DMS53 (cell line): Measurements from ENCODE around the gene LOXL1.
"Not testable (repeated sequence)": the region's sequence is repeated elsewhere in the genome, so short reads cannot be mapped to it uniquely, and the experiment has no call there.

Experiments
- DNase-seq: peaks from one replicate; lab custom pipeline; 2025; lab: John Stamatoyannopoulos, UW

The LOXL1 gene

DNA sequence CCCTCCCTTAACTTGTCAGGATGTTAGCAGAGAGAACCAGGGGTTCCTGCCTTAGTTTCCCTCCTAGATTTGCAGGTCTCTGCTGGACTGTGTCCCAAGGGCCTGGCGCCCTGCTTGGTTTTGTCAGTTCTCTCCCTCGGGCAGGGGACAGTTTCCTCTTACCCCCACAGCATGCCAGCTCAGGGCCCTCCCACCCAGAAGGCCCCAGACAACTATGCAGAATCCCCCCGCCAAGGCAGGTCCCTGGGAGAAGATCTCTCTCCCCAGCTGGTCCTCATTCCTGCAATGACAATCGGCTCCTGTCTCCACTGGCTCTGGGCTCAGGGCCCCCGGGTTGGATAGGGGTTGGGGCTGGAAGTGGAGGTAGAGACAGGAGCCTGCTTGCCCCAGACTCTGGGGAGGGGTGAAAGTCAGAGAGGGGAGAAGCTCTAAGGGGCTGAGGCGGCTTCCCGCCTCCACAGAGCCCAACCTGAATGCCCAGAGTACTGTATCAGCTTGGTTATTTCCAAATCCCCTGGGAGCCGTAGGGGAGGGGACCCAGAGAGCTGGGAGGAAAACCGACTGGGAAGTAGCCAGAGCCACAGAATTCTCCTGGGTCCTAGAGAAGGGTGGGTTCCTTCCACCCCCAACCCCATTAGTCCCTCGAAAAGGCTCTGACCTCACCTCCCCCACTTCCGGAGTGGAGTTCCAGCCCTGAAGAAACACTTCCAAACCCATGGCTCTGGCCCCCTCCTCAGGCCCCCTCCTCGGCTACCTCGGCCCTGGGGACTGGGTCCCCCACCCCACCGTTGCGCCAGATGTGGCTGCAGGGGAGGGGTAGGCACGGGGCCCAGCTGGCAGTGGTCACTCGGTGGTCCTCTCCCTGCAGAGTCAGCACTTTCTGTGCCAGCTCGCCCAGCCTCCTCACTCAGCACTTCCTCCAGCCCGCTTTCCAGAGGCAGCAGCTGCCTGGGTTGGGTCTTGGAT lies 3.8 kb upstream of the LOXL1 start:
- DNase-seq, result no peak

DNA sequence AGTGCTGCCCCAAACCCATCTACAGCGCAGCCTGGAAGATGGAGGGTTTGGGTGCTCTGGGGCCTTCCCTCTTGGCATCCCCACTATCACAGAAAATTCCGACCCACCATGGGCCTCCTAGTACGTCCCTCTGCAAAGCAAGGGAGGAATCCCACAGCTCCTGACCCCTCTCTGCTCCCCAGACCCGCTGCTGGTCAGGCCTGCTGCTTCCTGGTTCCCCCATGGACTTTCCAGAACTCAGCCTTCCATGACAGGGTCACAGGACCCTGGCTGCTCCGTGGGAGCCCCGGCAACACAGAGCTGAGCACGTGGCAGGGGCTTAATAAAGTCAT lies 3.1 kb upstream of the LOXL1 start:
- DNase-seq, result no peak

DNA sequence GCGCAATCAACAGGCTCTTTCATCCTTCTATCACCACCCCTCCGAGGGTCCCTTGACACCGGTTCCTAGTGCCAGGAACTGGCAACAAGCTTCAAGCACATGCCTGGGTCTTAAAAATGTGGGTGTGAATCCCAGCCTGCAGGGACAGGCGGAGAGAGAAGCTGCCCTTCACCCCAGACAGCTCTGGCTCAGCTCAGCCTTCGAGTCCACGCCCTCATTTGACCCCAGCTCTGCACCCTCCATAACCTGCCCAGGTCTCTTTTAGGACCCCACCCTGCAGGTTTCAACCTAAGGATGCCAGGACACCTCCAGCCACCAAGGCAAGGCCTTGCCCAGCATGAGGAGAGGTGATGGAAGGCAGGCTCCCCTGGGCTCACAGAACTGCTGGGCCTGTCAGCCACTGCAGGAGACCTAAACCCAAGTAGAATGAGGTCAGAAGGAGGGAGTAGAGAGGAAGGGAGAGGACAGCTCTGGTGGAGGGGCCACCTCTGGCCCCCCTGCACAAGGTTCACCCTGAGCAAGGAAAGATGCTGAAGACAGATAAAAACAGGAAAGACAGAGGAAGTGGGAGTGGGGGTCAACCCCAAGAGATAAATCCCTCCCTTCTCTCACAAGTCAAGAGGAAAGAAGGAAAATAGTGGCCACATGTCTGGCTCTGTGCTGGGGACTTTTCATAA lies 2.6 kb upstream of the LOXL1 start:
- no peak for DNase-seq

DNA sequence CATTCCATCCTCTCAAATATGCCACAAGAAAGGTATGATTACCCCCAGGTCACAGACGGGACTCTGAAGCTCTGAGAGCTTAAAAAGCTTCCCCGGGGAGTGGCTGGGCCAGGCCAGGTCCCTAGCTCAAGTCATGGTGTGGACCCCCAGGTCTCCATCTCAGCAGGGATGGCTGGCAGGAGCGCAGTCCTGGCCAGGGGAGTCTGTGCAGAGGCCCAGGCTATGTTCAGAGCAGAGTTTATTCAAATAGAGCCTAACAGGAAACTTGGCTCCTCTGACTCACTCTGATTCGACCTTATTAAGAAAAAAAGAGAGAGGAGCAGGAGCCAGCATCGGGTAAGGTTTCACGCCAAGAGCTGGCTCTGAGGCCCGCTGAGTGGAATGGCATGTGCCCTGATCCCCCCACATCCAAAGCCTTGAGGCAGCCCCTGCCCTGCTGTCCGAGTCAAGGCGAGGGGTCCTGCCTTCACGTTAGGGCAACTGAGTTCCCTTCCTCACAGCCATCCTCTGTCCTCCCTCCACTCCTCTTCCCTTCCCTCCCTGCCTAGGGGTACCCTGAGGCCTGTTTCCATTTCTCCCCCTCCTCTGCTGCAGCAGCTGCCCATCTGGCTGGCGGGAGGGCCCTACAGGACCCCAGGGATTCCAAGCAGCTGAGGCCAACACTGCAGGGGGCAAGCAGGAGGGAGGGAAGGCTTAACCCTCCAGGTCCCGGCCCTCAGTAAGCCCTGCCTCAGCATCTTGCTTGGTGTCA lies 1.9 kb upstream of the LOXL1 start:
- peak; percentile 17 for DNase-seq

DNA sequence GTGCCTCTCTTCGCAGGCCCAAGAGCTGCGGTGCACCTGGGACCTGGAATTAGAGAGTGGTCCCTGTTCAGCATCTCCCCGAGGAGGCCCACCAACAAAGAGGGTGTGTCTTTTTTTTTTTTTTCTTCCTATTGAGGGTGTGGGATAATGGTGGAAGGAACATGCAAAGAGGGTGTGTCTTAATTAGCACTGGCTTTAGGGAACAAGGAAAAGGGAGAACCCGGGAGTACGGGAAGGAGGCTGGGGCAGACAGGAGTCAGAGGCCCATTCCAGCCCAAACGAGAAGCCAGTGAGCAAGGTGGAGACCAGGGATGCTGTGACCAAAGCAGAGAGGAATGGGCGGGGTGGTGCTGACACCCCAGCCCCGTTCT lies 429 bp upstream of the LOXL1 start:
- no peak for DNase-seq

DNA sequence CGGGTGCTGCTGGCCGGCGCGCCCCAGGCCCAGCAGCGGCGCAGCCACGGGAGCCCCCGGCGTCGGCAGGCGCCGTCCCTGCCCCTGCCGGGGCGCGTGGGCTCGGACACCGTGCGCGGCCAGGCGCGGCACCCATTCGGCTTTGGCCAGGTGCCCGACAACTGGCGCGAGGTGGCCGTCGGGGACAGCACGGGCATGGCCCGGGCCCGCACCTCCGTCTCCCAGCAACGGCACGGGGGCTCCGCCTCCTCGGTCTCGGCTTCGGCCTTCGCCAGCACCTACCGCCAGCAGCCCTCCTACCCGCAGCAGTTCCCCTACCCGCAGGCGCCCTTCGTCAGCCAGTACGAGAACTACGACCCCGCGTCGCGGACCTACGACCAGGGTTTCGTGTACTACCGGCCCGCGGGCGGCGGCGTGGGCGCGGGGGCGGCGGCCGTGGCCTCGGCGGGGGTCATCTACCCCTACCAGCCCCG lies 777 bp downstream of the LOXL1 start:
- peak; percentile 82 for DNase-seq

DNA sequence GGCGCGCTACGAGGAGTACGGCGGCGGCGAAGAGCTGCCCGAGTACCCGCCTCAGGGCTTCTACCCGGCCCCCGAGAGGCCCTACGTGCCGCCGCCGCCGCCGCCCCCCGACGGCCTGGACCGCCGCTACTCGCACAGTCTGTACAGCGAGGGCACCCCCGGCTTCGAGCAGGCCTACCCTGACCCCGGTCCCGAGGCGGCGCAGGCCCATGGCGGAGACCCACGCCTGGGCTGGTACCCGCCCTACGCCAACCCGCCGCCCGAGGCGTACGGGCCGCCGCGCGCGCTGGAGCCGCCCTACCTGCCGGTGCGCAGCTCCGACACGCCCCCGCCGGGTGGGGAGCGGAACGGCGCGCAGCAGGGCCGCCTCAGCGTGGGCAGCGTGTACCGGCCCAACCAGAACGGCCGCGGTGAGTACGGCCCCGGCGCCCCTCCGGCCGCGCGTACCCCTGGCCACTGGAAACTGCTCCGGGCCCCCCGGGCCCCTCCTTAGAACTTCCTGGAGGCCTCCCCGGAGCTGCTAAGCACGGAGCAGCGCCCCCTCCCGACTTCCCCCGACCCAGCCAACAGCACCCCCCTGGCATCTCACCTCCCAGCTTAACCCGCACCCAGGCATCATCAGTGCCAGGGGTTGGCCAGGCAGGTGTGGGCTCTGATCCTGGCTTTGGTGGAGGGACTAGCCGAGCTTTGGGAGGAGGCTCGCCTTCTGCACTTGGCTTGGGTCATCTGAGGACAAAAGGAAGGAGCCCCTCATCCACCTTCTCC lies 1.4 kb downstream of the LOXL1 start:
- DNase-seq, result peak; percentile 82

DNA sequence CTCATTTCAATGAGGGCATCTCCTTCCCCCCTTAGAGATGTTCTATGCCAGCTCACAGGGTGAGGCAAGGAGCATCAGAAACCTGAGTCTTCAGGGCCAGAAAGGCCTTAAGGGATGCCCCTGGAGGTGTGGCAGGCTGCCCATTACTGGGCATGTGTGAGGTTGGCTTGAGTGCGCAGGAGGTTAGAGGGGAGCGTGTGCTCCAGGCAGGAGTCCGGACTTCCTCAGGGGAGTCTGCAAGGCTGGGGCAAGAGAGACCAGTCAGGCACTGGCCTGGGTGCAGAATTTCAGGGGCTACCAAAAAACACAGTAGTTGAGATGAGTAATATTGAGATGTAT lies 1.9 kb downstream of the LOXL1 start:
- no peak for DNase-seq

DNA sequence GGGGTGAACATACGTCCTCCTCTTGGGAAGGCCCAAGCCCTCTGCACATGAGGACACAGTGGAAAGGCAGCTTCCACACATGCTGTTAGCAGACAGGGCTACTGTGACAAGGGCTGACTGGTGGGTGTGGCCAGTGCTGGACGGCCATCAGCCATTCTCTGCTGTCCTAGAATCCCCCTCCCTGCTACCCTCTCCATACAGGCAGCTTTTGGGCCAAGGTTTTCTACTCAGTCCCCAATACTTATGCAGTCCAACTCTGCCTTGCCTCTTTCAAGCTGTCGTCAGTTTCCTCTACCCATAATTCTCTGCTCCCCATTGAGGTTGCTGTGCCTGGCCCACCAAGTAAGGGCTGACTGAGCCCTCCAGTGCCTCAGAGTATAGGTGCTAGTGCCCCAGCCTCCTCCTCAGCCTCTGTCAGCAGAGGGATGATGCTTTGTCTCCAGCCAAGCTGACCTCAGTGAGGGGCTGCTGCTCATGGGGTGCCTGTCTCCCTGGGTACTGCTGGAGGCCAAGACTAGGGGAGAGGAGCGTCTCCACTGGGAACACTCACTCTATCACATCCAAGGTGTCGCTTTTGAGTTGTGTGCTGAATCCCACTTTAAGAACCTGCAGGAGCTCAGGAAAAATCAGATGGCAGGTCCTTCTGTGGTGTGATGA lies 2.8 kb downstream of the LOXL1 start:
- DNase-seq, result no peak

DNA sequence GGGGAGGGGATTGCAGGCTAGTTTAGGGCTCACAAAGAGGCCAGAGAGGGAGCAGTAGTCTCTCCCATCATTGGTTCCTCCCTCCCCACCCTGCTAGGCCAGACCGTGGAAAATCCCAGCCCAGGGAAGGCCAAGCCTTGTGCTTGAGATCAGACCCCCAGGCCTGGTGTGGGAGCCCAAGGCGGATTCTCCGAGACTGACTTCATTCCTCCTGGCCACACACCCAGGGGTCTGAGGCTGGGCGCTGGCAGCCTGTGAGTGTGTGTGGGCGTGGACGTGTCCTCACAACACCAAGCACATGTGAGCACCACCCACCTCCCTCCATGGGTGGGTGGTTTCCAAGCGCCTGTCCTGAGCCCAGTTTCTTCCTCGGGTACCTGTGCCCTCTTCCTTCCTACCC lies 4.1 kb downstream of the LOXL1 start:
- DNase-seq, result no peak

DNA sequence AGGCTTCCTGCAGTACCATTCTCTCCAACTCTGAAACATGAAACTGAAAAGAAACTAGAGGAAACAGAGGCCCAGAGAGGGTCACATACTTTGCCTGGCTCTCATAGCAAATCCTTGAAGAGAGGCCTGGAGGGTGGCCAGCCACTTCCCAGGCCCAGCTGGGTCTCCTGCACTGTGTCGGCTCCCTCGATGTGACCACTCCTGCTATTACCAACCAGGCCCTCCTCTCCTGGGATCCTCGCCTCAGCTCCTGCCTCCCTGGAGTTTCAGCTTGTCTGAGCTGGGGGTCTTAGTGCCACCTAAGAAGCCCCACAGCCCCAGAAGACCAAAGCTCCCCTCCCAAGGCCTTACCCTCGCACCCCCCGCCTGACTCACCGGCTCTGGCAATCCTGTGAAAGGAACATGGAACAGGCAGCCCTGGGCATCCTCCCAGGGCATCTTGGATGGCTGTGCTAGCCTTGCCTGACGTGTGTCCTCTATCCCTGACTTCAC lies 4.6 kb downstream of the LOXL1 start:
- DNase-seq, result no peak

DNA sequence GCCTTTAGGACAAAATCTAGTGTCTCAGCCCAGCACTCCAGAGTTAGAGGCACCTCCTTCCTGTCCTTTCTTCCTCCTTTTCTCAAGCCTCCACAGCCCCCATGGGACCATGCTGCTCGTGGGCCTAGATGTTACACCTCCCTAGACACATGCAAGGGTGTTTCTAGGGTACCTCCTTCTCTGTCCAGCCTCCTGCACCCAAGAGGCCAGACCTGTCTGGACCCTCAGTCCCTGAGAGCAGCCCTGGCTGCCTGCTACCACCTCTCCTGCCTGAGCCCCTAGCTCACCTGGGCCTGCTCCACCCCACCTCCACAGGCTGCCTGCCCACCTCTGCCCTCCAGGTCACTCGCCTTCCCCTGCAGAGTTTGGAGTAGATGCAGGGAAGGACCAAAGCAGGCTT lies 5.2 kb downstream of the LOXL1 start:
- no peak for DNase-seq

DNA sequence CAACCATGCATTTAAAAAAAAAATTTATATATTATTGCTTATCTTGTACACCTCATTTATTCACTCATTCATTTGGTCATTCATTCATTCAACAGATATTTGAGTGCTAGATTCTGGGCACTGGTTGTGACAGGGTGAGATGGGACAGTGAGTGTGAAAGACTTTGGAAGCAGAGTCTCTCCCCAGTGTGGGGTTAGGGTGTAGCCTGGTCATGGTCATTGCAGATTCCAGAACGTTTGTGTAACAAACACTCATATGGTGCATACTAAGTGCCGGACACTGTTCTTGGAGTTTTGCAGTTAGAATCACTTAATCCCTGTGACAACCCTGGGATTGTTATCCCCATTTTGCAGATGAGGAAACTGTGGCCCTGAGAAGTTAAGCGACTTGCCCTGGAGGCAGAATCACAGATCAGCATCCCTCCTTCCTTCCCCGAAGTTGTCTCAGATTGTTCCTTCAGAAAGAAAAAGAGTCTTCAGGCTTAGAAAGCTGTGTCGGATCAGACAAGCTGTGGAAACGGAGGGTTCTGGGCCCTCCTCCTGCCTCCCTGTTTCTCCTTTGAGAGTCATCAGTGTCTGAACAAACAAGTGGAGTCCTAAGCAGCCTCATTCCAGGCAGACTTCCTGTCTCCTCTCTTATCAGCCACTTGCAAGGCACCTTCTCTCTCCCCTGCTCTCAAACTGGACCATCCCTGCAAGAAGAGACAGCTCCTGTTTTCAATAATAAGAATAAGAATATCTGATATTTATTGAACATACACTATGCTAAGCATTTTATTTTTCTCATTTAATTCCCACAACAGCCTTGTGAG lies 6.3 kb downstream of the LOXL1 start:
- no peak for DNase-seq

DNA sequence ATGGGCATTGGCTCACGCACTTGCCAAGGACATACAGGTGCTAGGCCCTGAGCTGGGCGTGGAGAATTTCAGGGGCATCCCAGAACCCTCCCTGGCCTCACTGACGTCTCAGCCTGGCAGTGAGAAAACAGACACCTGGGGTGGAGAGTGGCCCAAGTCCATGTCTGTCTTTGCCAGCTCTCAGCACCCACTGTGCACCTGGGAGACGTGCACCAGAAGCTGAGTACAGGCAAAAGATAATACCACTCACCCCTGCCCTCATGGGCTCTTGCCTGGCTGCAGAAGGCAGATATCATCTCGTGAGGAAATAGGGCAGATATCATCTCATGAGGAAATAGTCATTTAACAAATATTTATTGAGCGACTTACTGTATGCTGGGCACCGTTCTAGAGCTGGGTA lies 8.0 kb downstream of the LOXL1 start:
- DNase-seq, result no peak

DNA sequence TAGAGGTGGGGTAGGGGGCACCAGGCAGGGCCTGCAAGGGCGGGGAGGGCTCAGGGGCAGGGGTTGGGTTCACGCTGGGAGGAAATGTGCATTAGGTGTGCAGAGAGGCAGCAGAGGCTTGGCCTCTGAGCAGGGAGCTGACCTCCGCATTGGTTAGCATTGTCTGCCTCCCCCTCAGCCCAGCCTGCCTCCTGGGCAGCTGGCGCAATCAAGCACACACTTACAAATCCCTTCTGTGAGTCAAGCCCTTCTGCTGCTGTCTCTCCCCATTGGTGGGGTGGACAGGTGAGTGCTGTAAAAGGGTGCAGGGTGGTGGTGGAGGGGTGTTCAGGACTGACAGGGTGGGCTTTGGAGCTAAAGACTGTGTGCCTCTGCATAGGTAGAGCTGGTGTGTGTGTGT lies 9.3 kb downstream of the LOXL1 start:
- no peak for DNase-seq

DNA sequence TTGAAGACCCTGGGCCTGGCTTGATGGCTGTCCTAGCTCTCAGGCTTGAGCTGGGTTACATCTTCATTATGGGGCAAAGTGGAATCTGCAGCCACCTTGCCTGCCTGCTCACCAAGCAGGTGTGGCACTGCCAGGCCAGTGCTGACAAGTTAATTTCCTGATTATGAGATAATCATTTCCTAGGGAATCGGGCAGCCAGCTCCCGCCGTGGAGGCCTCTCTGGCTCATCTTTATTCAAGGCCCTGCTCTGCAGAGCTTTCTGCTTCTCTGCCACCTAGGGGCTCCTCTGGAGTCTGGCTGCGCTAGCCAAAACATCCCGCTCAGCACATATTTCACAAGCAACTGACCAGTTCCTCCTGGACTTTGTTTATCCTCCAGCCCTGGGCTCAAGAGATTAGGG lies 9.9 kb downstream of the LOXL1 start:
- no peak for DNase-seq

DNA sequence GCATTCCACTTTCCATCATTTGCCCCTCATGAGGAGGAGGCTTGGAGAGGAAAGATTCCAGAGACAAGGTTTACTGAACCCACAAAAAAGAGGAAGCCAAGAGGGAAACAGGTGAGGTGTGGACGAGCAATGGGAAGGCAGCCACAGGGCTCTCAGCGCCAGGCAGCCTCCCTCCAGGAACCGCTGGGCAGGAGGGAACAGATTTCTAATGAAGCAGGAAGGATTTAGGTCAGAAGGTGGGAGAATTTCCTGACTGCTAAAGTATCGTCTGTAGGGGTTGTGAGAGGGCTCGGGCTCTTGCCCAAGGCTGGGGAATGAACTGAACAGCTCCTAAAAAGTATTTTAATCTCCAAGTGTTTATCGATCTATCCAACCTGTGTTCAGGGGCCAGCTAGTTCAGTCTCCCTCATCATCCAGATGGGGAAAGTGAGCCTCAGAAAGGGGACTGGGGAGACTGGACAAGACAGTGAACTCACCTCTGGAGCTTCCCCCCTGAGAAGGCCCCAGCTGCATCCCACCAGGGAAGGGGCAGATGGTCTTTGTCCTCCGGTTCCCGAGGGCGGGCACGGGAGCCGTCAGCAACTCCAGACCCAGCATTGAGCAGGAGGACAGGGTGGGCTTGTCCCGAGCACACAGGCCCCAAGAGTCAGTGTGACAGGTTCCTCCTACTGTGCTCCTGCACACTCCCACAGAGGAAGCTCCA lies 10.5 kb downstream of the LOXL1 start:
- no peak for DNase-seq

DNA sequence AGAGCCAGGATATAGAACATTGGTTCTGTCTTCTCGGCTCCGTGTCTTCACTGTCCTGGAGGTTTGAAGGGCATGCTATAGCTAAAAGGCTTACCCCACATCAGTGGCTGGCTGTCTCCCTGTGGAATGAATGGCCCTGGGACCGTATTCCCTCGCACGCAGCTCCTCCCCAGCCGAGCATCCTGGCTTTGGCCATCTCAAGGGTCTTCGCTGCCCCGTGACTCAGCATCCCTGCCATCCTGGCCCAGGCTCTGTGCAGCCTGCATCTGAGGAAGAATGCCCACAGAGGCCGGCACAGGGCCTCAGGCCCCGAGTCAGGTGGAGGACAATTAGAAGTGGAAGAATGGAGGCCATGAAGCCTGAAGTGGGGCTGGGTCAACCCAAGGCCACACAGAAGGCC lies 11.0 kb downstream of the LOXL1 start:
- no peak for DNase-seq

DNA sequence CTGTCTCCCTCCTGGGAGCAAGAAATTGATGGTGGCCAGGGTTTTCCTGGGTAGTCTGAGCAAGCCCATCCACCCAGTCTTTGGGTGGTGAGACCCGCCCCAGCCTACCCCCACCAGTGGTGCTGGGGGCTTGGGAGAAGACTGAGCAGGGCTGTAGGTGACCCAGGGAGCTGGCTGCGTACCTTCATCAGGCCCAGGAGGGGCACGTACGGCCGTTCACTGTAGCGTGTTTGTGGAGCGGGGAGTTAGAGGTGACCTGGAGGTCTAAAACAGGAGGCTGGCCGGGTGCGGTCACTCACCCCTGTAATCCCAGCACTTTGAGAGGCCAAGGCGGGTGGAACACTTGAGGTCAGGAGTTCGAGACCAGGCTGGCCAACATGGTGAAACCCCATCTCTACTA lies 11.5 kb downstream of the LOXL1 start:
- no peak for DNase-seq

DNA sequence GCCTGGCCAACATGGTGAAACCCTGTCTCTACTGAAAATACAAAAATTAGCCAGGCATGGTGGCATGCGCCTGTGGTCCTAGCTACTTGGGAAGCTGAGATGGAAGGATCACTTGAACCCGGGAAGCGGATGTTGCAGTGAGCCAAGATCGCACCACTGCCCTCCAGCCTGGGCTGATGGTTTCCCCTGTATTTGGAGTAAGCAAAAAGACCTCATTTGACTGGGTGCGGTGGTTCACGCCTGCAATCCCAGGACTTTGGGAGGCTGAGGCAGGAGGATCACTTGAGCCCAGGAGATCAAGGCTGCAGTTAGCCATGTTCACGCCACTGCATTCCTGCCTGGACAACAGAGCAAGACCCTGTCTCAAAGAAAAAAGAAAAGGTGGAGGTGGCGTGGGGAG lies 12.3 kb downstream of the LOXL1 start:
- DNase-seq, result not testable (repeated sequence)
